ENCODE measurements around the gene SERTAD4. TPM values are rescaled to one million over a fixed set of nuclear protein-coding genes. Genes with fewer than 3 reads are reported as not detected.

The SERTAD4 gene
- total RNA-seq, 2 donors from 2014 or later = 4.2 to 6.5 TPM

GRCh38 chr1:210214573-210215409 is 17.8 kb upstream of the SERTAD4 start:
- Histone ChIP-seq H3K27ac (no peak overlapping the region), H3K27me3 (no peaks in the 10 kb centered on the region), H3K4me3 (no peak overlapping the region), H3K9me3 (no peaks in the 10 kb centered on the region), H3K36me3 (no peaks in the 10 kb centered on the region), H3K4me1 (no peaks in the 10 kb centered on the region)
- no peak for DNase-seq (ENCODE audit: low spot score)
- TF ChIP-seq, protein P1, sequence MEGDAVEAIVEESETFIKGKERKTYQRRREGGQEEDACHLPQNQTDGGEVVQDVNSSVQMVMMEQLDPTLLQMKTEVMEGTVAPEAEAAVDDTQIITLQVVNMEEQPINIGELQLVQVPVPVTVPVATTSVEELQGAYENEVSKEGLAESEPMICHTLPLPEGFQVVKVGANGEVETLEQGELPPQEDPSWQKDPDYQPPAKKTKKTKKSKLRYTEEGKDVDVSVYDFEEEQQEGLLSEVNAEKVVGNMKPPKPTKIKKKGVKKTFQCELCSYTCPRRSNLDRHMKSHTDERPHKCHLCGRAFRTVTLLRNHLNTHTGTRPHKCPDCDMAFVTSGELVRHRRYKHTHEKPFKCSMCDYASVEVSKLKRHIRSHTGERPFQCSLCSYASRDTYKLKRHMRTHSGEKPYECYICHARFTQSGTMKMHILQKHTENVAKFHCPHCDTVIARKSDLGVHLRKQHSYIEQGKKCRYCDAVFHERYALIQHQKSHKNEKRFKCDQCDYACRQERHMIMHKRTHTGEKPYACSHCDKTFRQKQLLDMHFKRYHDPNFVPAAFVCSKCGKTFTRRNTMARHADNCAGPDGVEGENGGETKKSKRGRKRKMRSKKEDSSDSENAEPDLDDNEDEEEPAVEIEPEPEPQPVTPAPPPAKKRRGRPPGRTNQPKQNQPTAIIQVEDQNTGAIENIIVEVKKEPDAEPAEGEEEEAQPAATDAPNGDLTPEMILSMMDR (IDR thresholded peaks at IDR 0.05) = no peak

GRCh38 chr1:210217482-210217881 is 15.1 kb upstream of the SERTAD4 start:
- DNase-seq (ENCODE audit: low spot score) = no peak
- Histone ChIP-seq H3K27me3 (no peaks in the 10 kb centered on the region), H3K4me3 (no peak overlapping the region), H3K9me3 (no peaks in the 10 kb centered on the region), H3K4me1 (no peaks in the 10 kb centered on the region), H3K27ac (no peak overlapping the region), H3K36me3 (no peaks in the 10 kb centered on the region)
- TF ChIP-seq, protein P1 (IDR thresholded peaks at IDR 0.05) = no peak

- Histone ChIP-seq H3K27me3 (no peaks in the 10 kb centered on the region), H3K9me3 (no peaks in the 10 kb centered on the region), H3K4me3 (no peak overlapping the region), H3K36me3 (no peaks in the 10 kb centered on the region), H3K27ac (no peak overlapping the region), H3K4me1 (no peaks in the 10 kb centered on the region)
- no peak for DNase-seq (ENCODE audit: low spot score)
- TF ChIP-seq, protein P1 (IDR thresholded peaks at IDR 0.05) = no peak
Observed at GRCh38 chr1:210218047-210218446, 14.5 kb upstream of the SERTAD4 start.

DNA sequence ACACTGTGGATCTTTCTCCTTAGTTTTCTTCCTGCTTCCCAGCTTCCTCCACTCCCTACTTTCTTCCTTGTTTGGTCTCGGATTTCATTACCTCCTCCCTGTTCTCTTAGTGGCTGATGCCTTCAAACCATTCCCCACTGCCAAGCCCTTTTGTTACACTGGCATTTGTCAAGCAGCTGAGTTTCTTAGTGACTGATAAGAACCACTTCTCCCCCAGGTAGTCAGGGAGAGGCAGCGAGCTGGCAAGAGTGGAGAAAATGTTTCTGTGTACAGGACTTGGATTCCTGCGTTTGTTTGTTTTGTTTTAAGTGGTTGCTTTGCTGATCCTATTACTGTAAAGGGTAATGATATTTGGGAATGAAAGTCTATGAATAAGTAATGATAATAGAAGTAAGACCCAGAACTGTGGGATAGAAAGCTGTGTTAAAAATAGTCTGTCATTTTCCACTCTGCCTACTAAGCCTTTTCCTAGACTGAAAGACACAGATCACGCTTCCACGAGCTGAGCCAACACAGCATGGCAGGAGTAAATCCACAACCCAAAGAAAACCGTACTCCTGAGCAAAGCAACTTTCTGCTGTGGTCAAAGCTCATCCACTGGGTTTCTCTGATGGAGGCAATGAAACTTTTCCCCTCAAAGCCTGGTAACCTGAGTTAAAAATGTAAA is 10.1 kb upstream of the SERTAD4 start:
- no peaks in the 10 kb centered on the region for H3K4me1 ChIP-seq
- H3K27ac ChIP-seq = no peak overlapping the region
- H3K27me3 ChIP-seq = no peaks in the 10 kb centered on the region
- H3K4me3 ChIP-seq = no peak overlapping the region
- H3K9me3 ChIP-seq = no peaks in the 10 kb centered on the region
- H3K36me3 ChIP-seq = no peaks in the 10 kb centered on the region
- TF ChIP-seq, protein P1 (IDR thresholded peaks at IDR 0.05) = no peak
- DNase-seq (ENCODE audit: low spot score) = no peak

DNA sequence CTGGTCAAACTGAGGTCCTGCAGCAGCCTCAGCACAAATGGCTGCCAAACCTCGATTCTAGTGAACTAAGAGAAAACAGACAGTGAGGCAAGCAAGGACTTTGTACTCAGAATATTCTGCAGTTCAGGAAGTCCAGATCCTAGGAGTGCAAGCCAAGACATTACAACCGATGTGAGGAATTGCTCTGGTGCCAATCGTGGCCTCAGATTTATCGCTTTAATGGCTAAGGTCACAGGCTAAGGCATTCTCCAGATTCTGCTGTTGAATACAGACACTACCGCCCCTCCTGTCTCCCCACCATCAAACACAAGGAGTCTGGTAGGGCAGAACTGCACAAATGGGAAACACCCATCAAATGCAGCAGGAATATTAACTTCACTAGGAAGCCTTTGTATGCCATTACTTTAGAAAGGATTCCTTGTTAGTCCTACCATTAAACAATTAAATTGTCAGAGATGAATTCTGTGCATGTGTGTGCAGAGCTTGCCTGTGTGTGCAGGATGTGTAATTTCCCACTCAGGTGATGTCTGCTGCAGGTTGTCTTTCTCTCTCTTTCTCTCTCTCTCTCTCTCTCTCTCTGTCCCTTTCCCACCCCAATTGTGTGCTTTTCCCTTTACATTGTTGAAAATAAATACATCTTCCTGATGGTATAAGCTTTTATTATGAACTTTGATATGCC is 9.2 kb upstream of the SERTAD4 start:
- Histone ChIP-seq H3K36me3 (no peaks in the 10 kb centered on the region), H3K27me3 (no peaks in the 10 kb centered on the region), H3K4me1 (no peaks in the 10 kb centered on the region), H3K27ac (no peak overlapping the region), H3K9me3 (no peaks in the 10 kb centered on the region), H3K4me3 (no peak overlapping the region)
- DNase-seq (ENCODE audit: low spot score) = no peak
- TF ChIP-seq, protein P1 (IDR thresholded peaks at IDR 0.05) = no peak

Measured in right atrium auricular region (tissue), 2 donors.